Colonic mucosa (tissue), 4 donors: Measurements from ENCODE around the gene RAB11FIP3. TPM values are rescaled to one million over a fixed set of nuclear protein-coding genes. Genes with fewer than 3 reads are reported as not detected.

Experiments
- DNase-seq: peaks from one replicate; pipeline ENCODE4 v3.0.0-alpha.2; 2020
- H3K27ac ChIP-seq: fragments of 200-600 bp; one replicate; pipeline ENCODE4 v1.8.0; 2021
- H3K27me3 ChIP-seq: fragments of 200-600 bp; one replicate; pipeline ENCODE4 v1.8.0; 2021
- H3K36me3 ChIP-seq: fragments of 200-600 bp; one replicate; pipeline ENCODE4 v1.8.0; 2021
- H3K4me1 ChIP-seq: fragments of 200-600 bp; one replicate; pipeline ENCODE4 v1.8.0; 2021; ENCODE audit warnings: mild to moderate bottlenecking
- H3K4me3 ChIP-seq: fragments of 200-600 bp; one replicate; pipeline ENCODE4 v1.8.0; 2021
- H3K9ac ChIP-seq, 2 donors: one replicate each; pipeline ENCODE4 v1.7.0; 2013; ENCODE audit warnings: control low read depth in 2 of 2, low read depth in 2 of 2, low read length in 2 of 2
- H3K9me3 ChIP-seq: fragments of 200-600 bp; one replicate; pipeline ENCODE4 v1.8.0; 2021
- CTCF ChIP-seq: fragments of 200-600 bp; IDR thresholded peaks from one replicate; pipeline ENCODE4 v1.8.0; 2022; ENCODE audit warnings: antibody characterized with exemption, mild to moderate bottlenecking
- intact Hi-C: fragments of 100-400 bp; cut with DNase I; formaldehyde crosslinking; loops from one replicate; pipeline ENCODE4 v1.14.1; 2022
- total RNA-seq, 2 donors: library from RNA; stranded (reverse); fragmentation: NEBNext Ultra II Directional in 1 of 2; extraction: Animal tissue kit (Norgen Biotek cat#: 25700) in 1 of 2; gene quantifications; one replicate each; pipeline ENCODE4 v1.2.1, GENCODE V29; 2021
- donor health status: healthy.
- donor health status: DM: no; HTN: no; CAD: no.
- donor health status: DM: no; HTN: no; CAD: no.

RAB11FIP3 gene
- total RNA-seq, 2 donors from 2014 or later = 20.9 to 22.3 TPM

GRCh38 chr16:525123-525519 is 99.7 kb downstream of the RAB11FIP3 start:
- Histone ChIP-seq H3K27ac (no peak overlapping the region), H3K4me3 (no peak overlapping the region), H3K9ac (no peak overlapping the region), H3K27me3 (no peaks in the 10 kb centered on the region), H3K9me3 (no peaks in the 10 kb centered on the region), H3K4me1 (peaks cover 25% of the 10 kb centered on the region), H3K36me3 (no peaks in the 10 kb centered on the region)
- TF ChIP-seq CTCF = no peak
- no peak for DNase-seq
- intact Hi-C loops = no loop called here

- no peaks in the 10 kb centered on the region for H3K9me3 ChIP-seq
- H3K4me1 ChIP-seq = peaks cover 25% of the 10 kb centered on the region
- H3K27me3 ChIP-seq = no peaks in the 10 kb centered on the region
- H3K36me3 ChIP-seq = no peaks in the 10 kb centered on the region
- peak overlapping the region; percentile 43 for H3K27ac ChIP-seq
- H3K9ac ChIP-seq = peak overlapping the region; percentile 70 to 95
- H3K4me3 ChIP-seq = peak overlapping the region; percentile 92
- intact Hi-C loops = no loop called here
- TF ChIP-seq CTCF = no peak
- DNase-seq = no peak
These were observed 100.2 kb downstream of the RAB11FIP3 start for GRCh38 chr16:525520-526180.

GRCh38 chr16:526181-527014 is 100.9 kb downstream of the RAB11FIP3 start:
- peaks cover 25% of the 10 kb centered on the region for H3K4me1 ChIP-seq
- peak overlapping the region; percentile 92 for H3K4me3 ChIP-seq
- no peak for TF ChIP-seq CTCF
- H3K27me3 ChIP-seq = no peaks in the 10 kb centered on the region
- no peaks in the 10 kb centered on the region for H3K9me3 ChIP-seq
- intact Hi-C loops = no loop called here
- H3K9ac ChIP-seq = peak overlapping the region; percentile 70 to 95
- H3K36me3 ChIP-seq = no peaks in the 10 kb centered on the region
- DNase-seq = no peak
- peak overlapping the region; percentile 94 for H3K27ac ChIP-seq

- Histone ChIP-seq H3K9me3 (no peaks in the 10 kb centered on the region), H3K27ac (peak within 1 kb of the TSS; percentile 94), H3K4me1 (peaks cover 25% of the 10 kb centered on the region), H3K4me3 (peak within 1 kb of the TSS; percentile 92), H3K27me3 (no peaks in the 10 kb centered on the region), H3K36me3 (no peaks in the 10 kb centered on the region), H3K9ac (peak within 1 kb of the TSS; percentile 95 to 97)
- DNase-seq = peak; percentile 85
- peak; percentile 28 for TF ChIP-seq CTCF
- intact Hi-C loops = no loop called here
These were observed 101.8 kb downstream of the RAB11FIP3 start, which contains the start of gene CAPN15 for GRCh38 chr16:527015-527903. Gene CAPN15 (plus strand): TSS chr16:527712. CDS start chr16:546839, 19,127 bp downstream.
